ENCODE results near the gene JMJD6. TPM values are rescaled to one million over a fixed set of nuclear protein-coding genes. Genes with fewer than 3 reads are reported as not detected.

JMJD6 gene
- total RNA-seq, 1 experiment from 2014 or later, result 28.9 TPM

DNA sequence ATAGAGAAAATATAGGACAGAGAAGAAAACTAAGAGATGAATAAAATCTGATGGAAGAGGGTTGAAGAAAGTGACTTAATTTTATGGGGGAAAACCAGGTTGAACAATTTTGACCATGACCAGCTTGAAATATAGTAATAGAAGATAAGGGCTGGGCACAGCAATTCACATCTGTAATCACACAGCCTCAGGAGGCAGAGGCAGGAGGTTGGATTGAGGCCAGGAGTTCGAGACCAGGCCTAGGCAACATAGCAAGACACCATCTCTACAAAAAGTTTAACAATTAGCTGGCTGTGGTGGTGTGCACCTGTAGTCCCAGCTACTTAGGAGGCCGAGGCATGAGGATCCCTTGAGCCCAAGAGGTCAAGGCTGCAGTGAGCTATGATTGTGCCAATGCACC lies 24.3 kb downstream of the JMJD6 start:
- Histone ChIP-seq H4K20me1 (ENCODE audit: control insufficient read depth, insufficient read depth, insufficient read length) (no peaks in the 10 kb centered on the region), H3K18ac (ENCODE audit: insufficient read length, low read depth, low read length) (no peak overlapping the region), H3K79me1 (ENCODE audit: insufficient read depth, low read depth, low read length, poor library complexity, severe bottlenecking) (no peaks in the 10 kb centered on the region), H3K9me3 (ENCODE audit: control insufficient read depth, low read depth, low read length) (no peaks in the 10 kb centered on the region), H3K23ac (ENCODE audit: insufficient read length, low read depth, low read length) (no peak overlapping the region), H3K4ac (ENCODE audit: low read depth, low read length) (no peak overlapping the region), H4K91ac (ENCODE audit: insufficient read length, low read depth, low read length) (no peak overlapping the region), H3K9ac (ENCODE audit: extremely low read depth, insufficient read length, low read length) (no peak overlapping the region), H3T11ph (ENCODE audit: low read length) (no peak overlapping the region), H3K4me1 (ENCODE audit: insufficient read depth, low read length) (peaks cover 5% of the 10 kb centered on the region; the same call in 1 of the 2 replicates), H3K27me3 (ENCODE audit: insufficient read depth, low read length) (no peaks in the 10 kb centered on the region), H3K4me2 (ENCODE audit: insufficient read depth, insufficient read length, low read length) (no peak overlapping the region), H2BK12ac (ENCODE audit: insufficient read length, low read depth, low read length) (no peak overlapping the region), H2BK5ac (ENCODE audit: insufficient read length, low read length) (no peak overlapping the region), H4K5ac (ENCODE audit: insufficient read length, low read depth, low read length) (no peak overlapping the region), H4K8ac (replicated peaks; ENCODE audit: insufficient read length, low read depth, low read length) (no peak overlapping the region), H2BK120ac (ENCODE audit: low read depth, low read length, poor library complexity, severe bottlenecking) (no peak overlapping the region), H3K56ac (ENCODE audit: insufficient read length, low read depth, low read length) (no peak overlapping the region), H3K14ac (ENCODE audit: insufficient read depth, low read length) (no peak overlapping the region), H2BK20ac (ENCODE audit: low read depth, low read length, poor library complexity, severe bottlenecking) (no peak overlapping the region), H2BK15ac (ENCODE audit: low read depth, low read length) (no peak overlapping the region), H3K27ac (ENCODE audit: insufficient read length, low read depth, low read length) (no peak overlapping the region), H3K79me2 (ENCODE audit: insufficient read depth, low read length) (no peaks in the 10 kb centered on the region), H2AK5ac (ENCODE audit: insufficient read length, low read length) (no peak overlapping the region), H3K23me2 (ENCODE audit: insufficient read length, low read depth, low read length, poor library complexity, severe bottlenecking) (no peaks in the 10 kb centered on the region), H2AFZ (ENCODE audit: low read length) (no peak overlapping the region)
- no CpG with 5 or more reads among the region's 2 CpGs for WGBS (ENCODE audit: extremely low coverage, insufficient read length, low lambda C conversion rate)
- no peak overlapping the region for H3K4me3 Mint-ChIP-seq
- H3K36me3 Mint-ChIP-seq (ENCODE audit: insufficient read depth in 1 of 3, low read depth in 3 of 3), result no peaks in the 10 kb centered on the region; a peak in 1 of 7 replicates
- peaks cover 33 to 50% of the 10 kb centered on the region in 2 experiments for H3K4me1 Mint-ChIP-seq
- DNase-seq, result no peak
- no peak overlapping the region for H3K27ac Mint-ChIP-seq
- peaks cover 2% of the 10 kb centered on the region for H3K27me3 Mint-ChIP-seq (ENCODE audit: low read depth)
- TF ChIP-seq, protein P1, sequence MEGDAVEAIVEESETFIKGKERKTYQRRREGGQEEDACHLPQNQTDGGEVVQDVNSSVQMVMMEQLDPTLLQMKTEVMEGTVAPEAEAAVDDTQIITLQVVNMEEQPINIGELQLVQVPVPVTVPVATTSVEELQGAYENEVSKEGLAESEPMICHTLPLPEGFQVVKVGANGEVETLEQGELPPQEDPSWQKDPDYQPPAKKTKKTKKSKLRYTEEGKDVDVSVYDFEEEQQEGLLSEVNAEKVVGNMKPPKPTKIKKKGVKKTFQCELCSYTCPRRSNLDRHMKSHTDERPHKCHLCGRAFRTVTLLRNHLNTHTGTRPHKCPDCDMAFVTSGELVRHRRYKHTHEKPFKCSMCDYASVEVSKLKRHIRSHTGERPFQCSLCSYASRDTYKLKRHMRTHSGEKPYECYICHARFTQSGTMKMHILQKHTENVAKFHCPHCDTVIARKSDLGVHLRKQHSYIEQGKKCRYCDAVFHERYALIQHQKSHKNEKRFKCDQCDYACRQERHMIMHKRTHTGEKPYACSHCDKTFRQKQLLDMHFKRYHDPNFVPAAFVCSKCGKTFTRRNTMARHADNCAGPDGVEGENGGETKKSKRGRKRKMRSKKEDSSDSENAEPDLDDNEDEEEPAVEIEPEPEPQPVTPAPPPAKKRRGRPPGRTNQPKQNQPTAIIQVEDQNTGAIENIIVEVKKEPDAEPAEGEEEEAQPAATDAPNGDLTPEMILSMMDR (conservative IDR thresholded peaks at IDR 0.05), result no peak
- H3K9me3 Mint-ChIP-seq, result no peaks in the 10 kb centered on the region

Data from H9 (cell line).